CD4-positive, alpha-beta T cell (primary cell): ENCODE results near the gene DOCK8. TPM values are rescaled to one million over a fixed set of nuclear protein-coding genes. Genes with fewer than 3 reads are reported as not detected.

ENCODE experiments used
- ATAC-seq: fragments of 200-7000 bp; cut with Tn5 transposase; one replicate; pipeline ENCODE4 v1.10.0; 2022; ENCODE audit warnings: mild to moderate bottlenecking; ENCODE audit not compliant: poor library complexity
- CTCF ChIA-PET: fragments of 350-600 bp; sonication (Branson Sonifier 250); formaldehyde crosslinking; loops from one replicate; lab custom pipeline; 2021; ENCODE audit warnings: antibody characterized with exemption, inconsistent platforms; lab: Charles Lee
- POLR2A ChIA-PET: fragments of 350-600 bp; sonication (Branson Sonifier 250); formaldehyde crosslinking; loops from one replicate; lab custom pipeline; 2021; ENCODE audit warnings: antibody characterized with exemption, inconsistent platforms; lab: Charles Lee
- DNase-seq, 14 experiments: peaks; one replicate each; pipeline ENCODE4 v3.0.0-alpha.2; 2013 to 2020; ENCODE audit warnings: mixed read lengths in 2 of 14
- H3K27ac ChIP-seq, 2 donors: one replicate each; pipeline versions ENCODE4 v1.5.1 to v1.7.0; 2013; ENCODE audit warnings: low read length in 2 of 2, low read depth in 1 of 2, mild to moderate bottlenecking in 1 of 2
- H3K27me3 ChIP-seq, 2 experiments: 1 replicate in 1 of 2; 2 replicates in 1 of 2; pipeline versions ENCODE4 v1.6.1 to v1.7.0; 2013; ENCODE audit warnings: low read length in 2 of 2, control low read depth in 1 of 2, mild to moderate bottlenecking in 1 of 2, moderate library complexity in 1 of 2; ENCODE audit not compliant: insufficient read depth in 2 of 2, control insufficient read depth in 1 of 2
- H3K36me3 ChIP-seq: one replicate; pipeline ENCODE4 v1.6.1; 2013; ENCODE audit warnings: low read length, control low read depth; ENCODE audit not compliant: insufficient read depth
- H3K4me1 ChIP-seq: one replicate; pipeline ENCODE4 v1.6.1; 2013; ENCODE audit warnings: low read length, control low read depth; ENCODE audit not compliant: insufficient read depth
- H3K4me3 ChIP-seq: one replicate; pipeline ENCODE4 v1.5.1; 2013; ENCODE audit warnings: mild to moderate bottlenecking, low read length, moderate library complexity
- H3K9me3 ChIP-seq, 2 experiments: 1 replicate in 1 of 2; 2 replicates in 1 of 2; pipeline versions ENCODE4 v1.6.1 to v1.7.0; 2013; ENCODE audit warnings: low read length in 2 of 2, mild to moderate bottlenecking in 2 of 2, control low read depth in 1 of 2, moderate library complexity in 1 of 2; ENCODE audit not compliant: control insufficient read depth in 1 of 2, insufficient read depth in 1 of 2
- H3K27ac Mint-ChIP-seq: one replicate; pipeline ENCODE4 v1.8.0; 2020; ENCODE audit warnings: mixed read lengths
- H3K27me3 Mint-ChIP-seq: one replicate; pipeline ENCODE4 v1.8.0; 2021; ENCODE audit warnings: mixed read lengths
- H3K36me3 Mint-ChIP-seq: one replicate; pipeline ENCODE4 v1.8.0; 2021; ENCODE audit warnings: low read depth, mixed read lengths
- H3K4me1 Mint-ChIP-seq: one replicate; pipeline ENCODE4 v1.8.0; 2021; ENCODE audit warnings: low read depth, mixed read lengths
- H3K4me3 Mint-ChIP-seq: one replicate; pipeline ENCODE4 v1.8.0; 2020; ENCODE audit warnings: mild to moderate bottlenecking, mixed read lengths
- H3K9me3 Mint-ChIP-seq: one replicate; pipeline ENCODE4 v1.8.0; 2020; ENCODE audit warnings: mixed read lengths
- CTCF ChIP-seq: fragments of 200-600 bp; IDR thresholded peaks from one replicate; pipeline ENCODE4 v1.8.0; 2022; ENCODE audit warnings: antibody characterized with exemption, mild to moderate bottlenecking
- intact Hi-C, 2 experiments: fragments of 100-400 bp; cut with DNase I in 1 of 2; cut with micrococcal nuclease in 1 of 2; formaldehyde crosslinking; loops; one replicate each; pipeline versions ENCODE4 v1.15.1 to v1.9.0; 2023 to 2025; cut with DNase I, micrococcal nuclease
- total RNA-seq, 174 experiments: library from RNA in 2 of 174; stranded (reverse) in 2 of 174; gene quantifications; one replicate each; pipeline ENCODE4 v1.2.3 and lab custom pipeline; 2021 to 2026

Gene DOCK8
- total RNA-seq, 2 experiments from 2014 or later, result 123 to 126 TPM

- no peak overlapping the region for H3K27ac ChIP-seq
- CTCF ChIA-PET, result interaction anchor here (1.3 kb wide), 1 partner anchor 23 kb away, joined by 4 read pairs; the partner anchor contains the start of gene DOCK8
- no peak for TF ChIP-seq CTCF
- POLR2A ChIA-PET, result no interaction called here
- no peak overlapping the region for H3K4me3 ChIP-seq
- H3K27me3 ChIP-seq, result no peaks in the 10 kb centered on the region
- intact Hi-C loops, result no loop called here
- H3K4me1 ChIP-seq, result peaks cover 9% of the 10 kb centered on the region
- ATAC-seq (no peak), DNase-seq (no peak)
- Mint-ChIP-seq H3K4me1 (peaks cover 17% of the 10 kb centered on the region), H3K27me3 (no peaks in the 10 kb centered on the region), H3K4me3 (no peak overlapping the region), H3K9me3 (no peaks in the 10 kb centered on the region), H3K27ac (no peak overlapping the region), H3K36me3 (no peaks in the 10 kb centered on the region)
- no peaks in the 10 kb centered on the region for H3K36me3 ChIP-seq
- H3K9me3 ChIP-seq, result no peaks in the 10 kb centered on the region
These were observed 23.2 kb downstream of the DOCK8 start for GRCh38 chr9:237858-238345.

- no peaks in the 10 kb centered on the region for H3K36me3 ChIP-seq
- peaks cover 4% of the 10 kb centered on the region for H3K4me1 ChIP-seq
- no peaks in the 10 kb centered on the region for H3K9me3 ChIP-seq
- Mint-ChIP-seq H3K27ac (no peak overlapping the region), H3K27me3 (no peaks in the 10 kb centered on the region), H3K4me3 (no peak overlapping the region), H3K9me3 (no peaks in the 10 kb centered on the region), H3K36me3 (no peaks in the 10 kb centered on the region), H3K4me1 (peaks cover 8% of the 10 kb centered on the region)
- no peak overlapping the region for H3K4me3 ChIP-seq
- H3K27ac ChIP-seq, result no peak overlapping the region
- intact Hi-C loops, result no loop called here
- ATAC-seq (no peak), DNase-seq (no peak)
- no peaks in the 10 kb centered on the region for H3K27me3 ChIP-seq
- ChIA-PET POLR2A (no interaction called here), CTCF (no interaction called here)
- TF ChIP-seq CTCF, result no peak
These were observed 27.9 kb downstream of the DOCK8 start for GRCh38 chr9:242461-243080.

- H3K27ac Mint-ChIP-seq, result no peak overlapping the region
- no peaks in the 10 kb centered on the region for H3K36me3 Mint-ChIP-seq
- CTCF ChIA-PET, result no interaction called here
- intact Hi-C loops, result no loop called here
- Histone ChIP-seq H3K27me3 (no peaks in the 10 kb centered on the region), H3K4me3 (no peak overlapping the region), H3K36me3 (no peaks in the 10 kb centered on the region), H3K27ac (no peak overlapping the region), H3K4me1 (peaks cover 8% of the 10 kb centered on the region), H3K9me3 (no peaks in the 10 kb centered on the region)
- POLR2A ChIA-PET, result no interaction called here
- peaks cover 4% of the 10 kb centered on the region for H3K4me1 Mint-ChIP-seq
- ATAC-seq (no peak), DNase-seq (no peak)
- no peaks in the 10 kb centered on the region for H3K9me3 Mint-ChIP-seq
- H3K27me3 Mint-ChIP-seq, result no peaks in the 10 kb centered on the region
- no peak for TF ChIP-seq CTCF
- H3K4me3 Mint-ChIP-seq, result no peak overlapping the region
These were observed 33.8 kb downstream of the DOCK8 start for GRCh38 chr9:248278-248961.
